ENCODE results near the gene PURA. TPM values are rescaled to one million over a fixed set of nuclear protein-coding genes. Genes with fewer than 3 reads are reported as not detected.

The PURA gene
- total and polyA plus RNA-seq, 2 donors (not counting 3 experiments of a cell fraction or from before 2014, with no cell fraction given) = 1.3 to 8.2 TPM

DNA sequence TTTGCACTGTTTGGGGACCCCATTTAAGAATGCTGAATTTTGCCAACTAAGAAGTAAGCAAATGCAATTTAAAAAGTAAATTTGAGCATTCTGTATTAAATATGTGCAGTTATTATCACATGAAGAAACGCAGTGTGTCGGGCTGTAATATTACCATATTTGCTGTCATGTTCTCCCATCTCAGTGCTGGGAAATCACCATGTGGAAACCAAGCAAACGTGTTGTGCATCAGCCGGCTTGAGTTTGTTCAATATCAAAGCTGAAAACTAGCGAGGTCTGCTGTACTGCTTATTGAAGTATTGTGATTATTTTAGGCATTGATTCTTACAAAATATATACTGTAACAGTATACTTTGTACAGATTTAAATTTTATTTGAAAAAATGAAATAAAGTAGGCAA is 14.5 kb downstream of the PURA start:
- H3K9me3 ChIP-seq (replicated peaks; ENCODE audit: control insufficient read depth, insufficient read depth, low read length) = no peaks in the 10 kb centered on the region
- intact Hi-C loops (cut with micrococcal nuclease) = no loop called here
- H3K36me3 ChIP-seq (ENCODE audit: control insufficient read depth in 2 of 2, extremely low read depth in 1 of 2, insufficient read depth in 2 of 2, low read length in 2 of 2) = no peaks in the 10 kb centered on the region
- TF ChIP-seq, protein P1, sequence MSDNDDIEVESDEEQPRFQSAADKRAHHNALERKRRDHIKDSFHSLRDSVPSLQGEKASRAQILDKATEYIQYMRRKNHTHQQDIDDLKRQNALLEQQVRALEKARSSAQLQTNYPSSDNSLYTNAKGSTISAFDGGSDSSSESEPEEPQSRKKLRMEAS (IDR thresholded peaks at IDR 0.05; ENCODE audit: insufficient read depth, insufficient read length) = no peak
- TF ChIP-seq JUN (IDR thresholded peaks at IDR 0.05; ENCODE audit: borderline replicate concordance, insufficient read depth, insufficient read length, low read depth) = no peak
- TF ChIP-seq POLR2AphosphoS5 (IDR thresholded peaks at IDR 0.05; ENCODE audit: insufficient read depth, low read depth, low read length) = no peak
- TF ChIP-seq FOS (IDR thresholded peaks at IDR 0.05; ENCODE audit: borderline replicate concordance, insufficient read depth, low read length) = no peak
- no peak for TF ChIP-seq EZH2 (IDR thresholded peaks at IDR 0.05; ENCODE audit: borderline replicate concordance, low read depth, low read length, severe bottlenecking)
- TF ChIP-seq MYC (IDR thresholded peaks at IDR 0.05; ENCODE audit: low read depth, low read length) = no peak
- TF ChIP-seq POLR2A (IDR thresholded peaks at IDR 0.05; ENCODE audit: low read depth, low read length) = no peak
- TF ChIP-seq, protein P2, sequence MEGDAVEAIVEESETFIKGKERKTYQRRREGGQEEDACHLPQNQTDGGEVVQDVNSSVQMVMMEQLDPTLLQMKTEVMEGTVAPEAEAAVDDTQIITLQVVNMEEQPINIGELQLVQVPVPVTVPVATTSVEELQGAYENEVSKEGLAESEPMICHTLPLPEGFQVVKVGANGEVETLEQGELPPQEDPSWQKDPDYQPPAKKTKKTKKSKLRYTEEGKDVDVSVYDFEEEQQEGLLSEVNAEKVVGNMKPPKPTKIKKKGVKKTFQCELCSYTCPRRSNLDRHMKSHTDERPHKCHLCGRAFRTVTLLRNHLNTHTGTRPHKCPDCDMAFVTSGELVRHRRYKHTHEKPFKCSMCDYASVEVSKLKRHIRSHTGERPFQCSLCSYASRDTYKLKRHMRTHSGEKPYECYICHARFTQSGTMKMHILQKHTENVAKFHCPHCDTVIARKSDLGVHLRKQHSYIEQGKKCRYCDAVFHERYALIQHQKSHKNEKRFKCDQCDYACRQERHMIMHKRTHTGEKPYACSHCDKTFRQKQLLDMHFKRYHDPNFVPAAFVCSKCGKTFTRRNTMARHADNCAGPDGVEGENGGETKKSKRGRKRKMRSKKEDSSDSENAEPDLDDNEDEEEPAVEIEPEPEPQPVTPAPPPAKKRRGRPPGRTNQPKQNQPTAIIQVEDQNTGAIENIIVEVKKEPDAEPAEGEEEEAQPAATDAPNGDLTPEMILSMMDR (IDR thresholded peaks at IDR 0.05; ENCODE audit: extremely low read depth in 1 of 2, insufficient read depth in 1 of 2, low read depth in 1 of 2, low read length in 2 of 2) = no peak
- no peak for TF ChIP-seq GATA2 (IDR thresholded peaks at IDR 0.05; ENCODE audit: insufficient read depth, insufficient read length, low read depth, low read length)
- DNase-seq (ENCODE audit: low read depth, low spot score) (no peak), FAIRE-seq (no peak)
- dilution Hi-C loops (cut with MboI; ENCODE audit: extremely low pct_ligation_motif_present, low sequenced_read_pairs) = no loop called here
- no peaks in the 10 kb centered on the region for H3K79me2 ChIP-seq (ENCODE audit: control insufficient read depth, insufficient read depth, low read length)
- no peaks in the 10 kb centered on the region for H3K9me1 ChIP-seq (replicated peaks; ENCODE audit: control insufficient read depth, extremely low read depth, insufficient read depth, low read length)
- no TSS peak for BruUV-seq (replicated peaks)
- peaks cover 14% of the 10 kb centered on the region for H3K4me1 ChIP-seq (ENCODE audit: control insufficient read depth, extremely low read depth, insufficient read depth, low read length)
- no peaks in the 10 kb centered on the region for H4K20me1 ChIP-seq (replicated peaks; ENCODE audit: control insufficient read depth, extremely low read depth, insufficient read depth, low read length)
- ChIA-PET CTCF (interaction anchor here (1.4 to 1.9 kb wide), 3 partner anchors 17 to 56 kb away, joined by 3 to 5 read pairs (median 4); no protein-coding TSS in a partner anchor), POLR2A (no interaction called here)
- no peak overlapping the region for H2AFZ ChIP-seq (ENCODE audit: low read depth, low read length)
- H3K4me3 ChIP-seq (replicated peaks in 1 of 3; ENCODE audit: insufficient read depth in 1 of 3, low read depth in 1 of 3, low read length in 3 of 3) = no peak overlapping the region
- no peak overlapping the region for H3K27ac ChIP-seq (ENCODE audit: insufficient read depth, low read depth, low read length)
- H3K4me2 ChIP-seq (ENCODE audit: insufficient read depth, low read length) = no peak overlapping the region
- no peaks in the 10 kb centered on the region for H3K27me3 ChIP-seq (ENCODE audit: control insufficient read depth in 2 of 2, insufficient read depth in 2 of 2, low read length in 2 of 2)
- H3K9ac ChIP-seq (replicated peaks; ENCODE audit: extremely low read depth, insufficient read depth, low read length) = no peak overlapping the region
